Activated naive CD8-positive, alpha-beta T cell treated with anti-CD3 and anti-CD28 coated beads, Interleukin-2, amount 50 U/mL, for 16 hours (primary cell): ENCODE measurements around the gene FKBP2.

Source experiments
- DNase-seq: peaks from one replicate; pipeline ENCODE4 v3.0.0-alpha.2; 2020; ENCODE audit warnings: low read depth, low spot score

FKBP2 gene

GRCh38 chr11:64249038-64249437 is 8.1 kb downstream of the FKBP2 start:
- no peak for DNase-seq

GRCh38 chr11:64249563-64250414 is 8.9 kb downstream of the FKBP2 start:
- DNase-seq = no peak

- no peak for DNase-seq
Observed at GRCh38 chr11:64250415-64251015, 9.6 kb downstream of the FKBP2 start.

- no peak for DNase-seq
Observed at GRCh38 chr11:64251016-64251752, 10.3 kb downstream of the FKBP2 start, which contains the start of gene PLCB3. TSS of gene PLCB3 (plus strand) at chr11:64251530. CDS start at chr11:64251650, 120 bp downstream.

- no peak for DNase-seq
Observed at GRCh38 chr11:64251753-64252002, 10.8 kb downstream of the FKBP2 start.

- DNase-seq = no peak
Observed at GRCh38 chr11:64252003-64252872, 11.3 kb downstream of the FKBP2 start.

- DNase-seq = no peak
Observed at GRCh38 chr11:64253043-64253442, 12.1 kb downstream of the FKBP2 start.

GRCh38 chr11:64253481-64253880 is 12.6 kb downstream of the FKBP2 start:
- DNase-seq = no peak

GRCh38 chr11:64254326-64254725 is 13.4 kb downstream of the FKBP2 start:
- no peak for DNase-seq

- no peak for DNase-seq
Observed at GRCh38 chr11:64255135-64256128, 14.5 kb downstream of the FKBP2 start.

GRCh38 chr11:64256300-64256699 is 15.4 kb downstream of the FKBP2 start:
- no peak for DNase-seq

GRCh38 chr11:64258356-64258755 is 17.5 kb downstream of the FKBP2 start:
- DNase-seq = no peak

GRCh38 chr11:64258946-64259532 is 18.1 kb downstream of the FKBP2 start:
- no peak for DNase-seq

GRCh38 chr11:64259533-64260067 is 18.7 kb downstream of the FKBP2 start:
- no peak for DNase-seq

GRCh38 chr11:64260147-64260708 is 19.3 kb downstream of the FKBP2 start:
- no peak for DNase-seq

- no peak for DNase-seq
Observed at GRCh38 chr11:64261556-64262080, 20.7 kb downstream of the FKBP2 start.

GRCh38 chr11:64262271-64263002 is 21.5 kb downstream of the FKBP2 start:
- DNase-seq = no peak
